Esophagus muscularis mucosa (tissue), 3 donors: ENCODE data around the gene HEPN1.

Source experiments
- POLR2AphosphoS5 ChIP-seq, 2 donors: sonication (generic); formaldehyde crosslinking; IDR thresholded peaks; one replicate each; pipeline ENCODE4 v1.6.1; 2017; ENCODE audit warnings: antibody characterized with exemption in 2 of 2
- TF ChIP-seq, protein P1 (sequence below), 3 experiments: fragments of 200-600 bp in 2 of 3; fragments of 450-650 bp in 1 of 3; sonication (generic) in 2 of 3; IDR thresholded peaks; one replicate each; pipeline ENCODE4 v1.5.1; 2017 to 2019; ENCODE audit warnings: antibody characterized with exemption in 3 of 3, mild to moderate bottlenecking in 2 of 3, moderate library complexity in 1 of 3

DNA sequence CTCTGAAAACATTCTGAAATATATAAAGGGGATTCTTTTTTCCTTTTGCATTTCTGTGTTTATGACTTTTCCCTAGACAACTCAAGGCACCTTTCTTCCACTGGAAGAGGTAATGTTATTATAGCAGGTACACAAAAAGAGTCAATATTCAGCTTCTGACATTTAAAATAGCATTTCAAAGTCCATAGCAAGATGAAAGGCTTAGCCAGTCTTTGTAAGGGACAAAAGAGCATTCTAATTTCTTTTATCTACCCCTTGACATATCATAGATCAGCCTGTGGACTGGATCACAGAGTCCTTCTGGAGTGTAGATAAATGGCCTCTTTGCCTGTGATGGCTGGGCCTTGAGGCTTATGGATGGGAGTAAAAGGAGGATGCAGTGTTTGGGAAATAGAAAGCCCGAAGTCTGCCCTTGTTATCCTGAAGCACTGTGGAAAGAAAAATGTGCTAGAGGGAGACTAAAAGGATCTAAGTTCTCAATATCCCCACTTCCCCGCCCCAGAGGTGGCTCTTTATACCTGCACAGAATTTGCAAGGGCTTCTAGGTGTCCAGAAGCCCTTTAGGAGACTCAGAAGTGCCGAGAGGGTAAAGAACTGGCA is 18.4 kb downstream of the HEPN1 start:
- TF ChIP-seq, protein P1, sequence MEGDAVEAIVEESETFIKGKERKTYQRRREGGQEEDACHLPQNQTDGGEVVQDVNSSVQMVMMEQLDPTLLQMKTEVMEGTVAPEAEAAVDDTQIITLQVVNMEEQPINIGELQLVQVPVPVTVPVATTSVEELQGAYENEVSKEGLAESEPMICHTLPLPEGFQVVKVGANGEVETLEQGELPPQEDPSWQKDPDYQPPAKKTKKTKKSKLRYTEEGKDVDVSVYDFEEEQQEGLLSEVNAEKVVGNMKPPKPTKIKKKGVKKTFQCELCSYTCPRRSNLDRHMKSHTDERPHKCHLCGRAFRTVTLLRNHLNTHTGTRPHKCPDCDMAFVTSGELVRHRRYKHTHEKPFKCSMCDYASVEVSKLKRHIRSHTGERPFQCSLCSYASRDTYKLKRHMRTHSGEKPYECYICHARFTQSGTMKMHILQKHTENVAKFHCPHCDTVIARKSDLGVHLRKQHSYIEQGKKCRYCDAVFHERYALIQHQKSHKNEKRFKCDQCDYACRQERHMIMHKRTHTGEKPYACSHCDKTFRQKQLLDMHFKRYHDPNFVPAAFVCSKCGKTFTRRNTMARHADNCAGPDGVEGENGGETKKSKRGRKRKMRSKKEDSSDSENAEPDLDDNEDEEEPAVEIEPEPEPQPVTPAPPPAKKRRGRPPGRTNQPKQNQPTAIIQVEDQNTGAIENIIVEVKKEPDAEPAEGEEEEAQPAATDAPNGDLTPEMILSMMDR (IDR thresholded peaks at IDR 0.05): no peak
- TF ChIP-seq POLR2AphosphoS5 (IDR thresholded peaks at IDR 0.05): no peak
